DMS53 (cell line): ENCODE measurements around the gene PCSK4.
A peak's percentile ranks its signal among the peaks of the same experiment; 100 is the strongest.
"Not testable (repeated sequence)": the region's sequence is repeated elsewhere in the genome, so short reads cannot be mapped to it uniquely, and the experiment has no call there.

Experiments used
- DNase-seq: peaks from one replicate; lab custom pipeline; 2025; lab: John Stamatoyannopoulos, UW

Gene PCSK4

DNA sequence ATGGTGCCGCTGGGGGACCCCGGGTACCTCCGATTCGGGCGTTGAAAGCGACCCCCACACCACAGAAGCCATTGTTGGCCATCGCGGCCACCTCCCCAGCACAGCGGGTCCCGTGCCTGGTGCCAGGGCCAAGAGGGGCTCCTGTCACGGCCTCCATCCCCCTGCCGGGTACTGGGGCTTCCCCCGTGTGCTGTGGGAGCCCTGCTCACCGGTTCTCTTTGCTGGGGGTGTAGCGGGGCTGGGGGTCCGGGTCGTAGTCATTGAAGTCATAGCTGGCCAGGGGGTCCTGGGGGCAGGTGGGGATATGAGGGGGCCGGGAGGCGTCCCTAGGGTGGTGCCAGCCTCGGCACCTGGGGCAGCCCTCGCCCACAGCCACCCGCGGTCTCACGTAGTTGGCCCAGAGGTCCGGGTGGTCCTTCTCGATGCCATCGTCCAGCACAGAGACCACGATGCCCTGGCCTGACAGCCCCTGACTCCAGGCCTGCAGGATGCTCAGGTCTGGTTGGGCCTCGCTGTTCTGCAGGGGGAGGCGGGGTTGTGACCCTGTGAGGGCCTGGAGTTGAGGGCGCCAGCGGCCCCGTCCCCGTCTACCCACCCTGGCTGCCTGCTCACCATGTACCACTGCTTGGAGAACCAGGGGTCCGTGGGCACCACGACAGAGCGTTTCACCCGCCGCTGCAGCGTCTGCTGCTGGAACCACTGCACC lies 2.4 kb downstream of the PCSK4 start:
- no peak for DNase-seq

DNA sequence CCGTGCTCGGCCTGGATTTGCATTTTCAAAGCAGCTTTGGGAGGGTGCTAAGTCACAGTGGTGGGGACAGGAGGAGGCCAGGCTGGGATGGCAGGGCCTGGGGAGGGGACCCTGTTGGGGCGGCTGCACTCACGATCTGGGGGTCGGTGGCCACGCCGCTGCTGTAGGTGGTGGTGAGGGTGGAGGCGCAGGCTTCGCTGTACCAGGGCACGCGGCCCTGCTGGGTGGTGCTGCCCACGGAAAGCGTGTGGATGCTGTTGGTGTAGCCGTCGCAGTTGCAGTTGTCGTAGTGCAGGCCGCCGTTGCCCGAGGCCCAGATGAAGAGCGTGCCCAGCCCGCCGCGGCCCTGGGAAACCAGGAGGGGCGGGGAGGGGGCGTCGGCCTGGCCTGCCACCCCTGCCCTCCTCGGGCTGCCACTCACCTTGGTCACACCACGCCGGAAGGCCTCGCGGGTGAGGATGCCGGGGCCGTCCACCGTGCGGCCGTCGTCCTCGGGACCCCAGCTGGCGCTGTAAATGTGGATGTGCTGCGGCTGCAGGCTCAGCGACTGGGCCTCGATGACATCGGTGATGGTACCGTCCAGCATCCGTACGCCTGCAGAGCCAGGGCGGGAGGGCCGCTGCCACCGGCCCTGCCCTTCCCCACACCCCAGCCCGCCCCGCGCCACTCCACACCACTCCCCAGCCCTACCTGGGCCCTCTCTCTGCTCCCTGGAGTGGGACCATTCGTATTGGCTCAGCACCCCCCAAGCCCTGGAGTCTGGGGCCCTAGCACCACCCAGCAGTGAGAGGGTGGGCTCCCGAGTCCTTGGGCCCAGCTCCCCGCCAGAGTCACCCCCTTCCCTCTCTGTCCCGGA lies 3.2 kb downstream of the PCSK4 start:
- DNase-seq = no peak

DNA sequence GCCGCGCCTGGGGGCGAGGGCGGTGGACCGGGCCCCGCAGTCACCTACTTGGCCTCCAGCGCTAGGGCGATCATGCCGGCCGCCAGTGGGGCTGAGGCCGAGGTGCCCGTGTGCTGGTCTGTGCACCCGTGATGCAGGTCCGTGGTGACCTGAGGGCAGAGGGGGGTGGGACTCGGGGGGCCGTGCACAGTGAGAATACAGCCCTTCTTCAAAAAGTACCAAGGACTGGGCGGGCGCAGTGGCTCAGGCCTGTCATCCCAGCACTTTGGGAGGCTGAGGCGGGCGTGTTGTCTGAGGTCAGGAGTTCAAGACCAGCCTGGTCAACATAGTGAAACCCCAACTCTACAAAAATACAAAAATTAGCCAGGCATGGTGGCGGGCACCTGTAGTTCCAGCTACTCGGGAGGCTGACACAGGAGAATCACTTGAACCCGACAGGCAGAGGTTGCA lies 6.1 kb downstream of the PCSK4 start:
- DNase-seq = no peak

DNA sequence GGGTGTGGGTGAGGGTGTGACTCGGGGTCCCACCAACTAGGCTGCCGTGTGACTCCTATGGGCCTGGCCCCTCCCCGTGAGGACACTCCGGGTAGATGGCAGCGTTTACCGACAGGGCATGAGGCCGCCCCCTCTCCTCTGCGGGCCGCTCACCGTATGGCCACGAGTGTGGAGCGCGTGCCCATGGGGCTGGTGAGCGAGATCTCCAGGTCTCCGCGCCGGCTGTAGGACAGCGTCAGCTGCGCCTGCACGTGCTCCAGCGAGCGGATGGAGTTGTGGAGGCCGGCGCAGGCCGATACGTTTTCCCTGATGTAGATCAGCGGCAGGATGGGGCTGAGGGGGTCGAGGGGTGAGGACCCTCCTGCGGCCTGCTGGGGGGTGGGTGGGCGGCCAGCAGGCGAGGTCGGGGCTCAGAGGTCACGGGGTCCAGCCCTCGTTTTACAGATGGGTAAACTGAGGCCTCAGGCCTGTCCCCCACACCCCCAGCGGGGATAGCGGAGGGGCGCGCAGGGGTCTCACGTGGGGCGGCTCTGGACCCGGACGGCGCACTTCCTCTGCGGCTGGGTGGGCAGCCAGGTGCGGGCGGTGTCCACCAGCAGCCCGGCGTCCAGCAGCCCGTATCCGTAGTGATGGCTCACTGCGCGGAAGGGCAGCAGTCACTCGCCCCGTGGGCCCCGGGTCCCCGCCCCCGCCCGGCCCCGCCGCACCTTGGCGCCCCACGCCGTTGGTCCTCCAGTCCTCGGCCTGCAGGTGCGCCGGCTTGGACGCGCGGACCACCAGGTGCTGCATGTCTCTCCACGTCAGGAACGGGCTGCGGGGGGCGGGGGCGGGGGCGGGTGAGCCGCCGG lies 6.8 kb downstream of the PCSK4 start:
- no peak for DNase-seq

DNA sequence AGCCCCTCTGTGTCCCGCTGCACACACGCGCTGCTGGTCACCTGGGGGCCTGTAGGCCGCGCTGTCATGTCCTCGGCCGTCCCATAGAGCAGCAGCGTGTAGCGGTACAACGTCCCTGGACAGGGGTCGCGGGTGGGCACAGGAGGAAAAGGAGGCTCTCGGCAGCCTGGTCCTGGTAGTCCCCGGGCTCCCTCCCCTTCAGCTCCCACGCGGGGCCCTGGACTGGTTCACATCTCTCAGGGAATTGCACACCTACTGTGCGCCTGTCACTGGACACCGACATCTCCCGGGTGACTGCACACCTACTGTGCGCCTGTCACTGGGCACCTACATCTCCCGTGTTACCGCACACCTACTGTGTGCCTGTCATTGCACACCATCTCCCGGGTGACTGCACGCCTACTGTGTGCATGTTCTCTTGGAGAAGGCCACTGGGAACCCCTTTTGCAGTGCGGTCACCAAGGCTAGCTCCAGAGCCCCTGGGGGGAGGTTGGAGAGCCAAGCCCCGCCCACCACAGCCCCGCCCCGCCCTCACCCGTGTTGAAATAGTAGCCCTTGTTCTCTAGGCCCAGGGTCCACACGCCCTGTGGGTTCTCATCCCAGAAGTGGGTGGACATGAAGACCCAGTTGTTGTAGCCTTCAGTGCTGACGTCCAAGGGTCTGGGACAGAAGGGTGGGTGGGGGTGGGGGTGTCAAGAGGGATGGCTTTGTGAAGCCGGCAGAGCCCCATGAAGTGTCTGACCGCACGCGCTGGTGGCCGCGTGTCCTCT lies 7.6 kb downstream of the PCSK4 start:
- DNase-seq = no peak

DNA sequence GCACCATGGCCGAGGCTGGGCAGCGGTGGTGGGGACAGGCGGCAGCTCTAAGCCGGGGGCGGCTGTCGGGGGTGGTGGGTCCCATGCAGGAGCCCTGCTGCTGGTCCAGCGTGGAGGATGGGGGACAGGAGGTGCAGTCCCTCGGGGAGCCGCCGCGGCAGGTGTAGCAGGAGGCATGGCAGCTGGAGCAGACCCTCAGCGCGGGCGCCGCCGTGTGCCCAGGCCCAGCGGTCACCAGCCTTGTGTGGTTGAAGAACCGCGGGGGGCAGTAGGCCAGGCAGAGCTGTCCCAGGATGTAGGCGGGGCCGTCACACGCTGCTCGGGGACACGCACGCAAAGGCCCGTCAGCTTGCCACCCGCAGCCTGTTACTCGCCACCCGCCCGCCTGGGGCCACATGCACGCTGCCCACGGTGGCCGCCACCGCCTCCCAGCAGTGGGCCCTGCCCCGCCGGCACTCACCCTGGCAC lies 8.2 kb downstream of the PCSK4 start:
- DNase-seq = peak; percentile 42

DNA sequence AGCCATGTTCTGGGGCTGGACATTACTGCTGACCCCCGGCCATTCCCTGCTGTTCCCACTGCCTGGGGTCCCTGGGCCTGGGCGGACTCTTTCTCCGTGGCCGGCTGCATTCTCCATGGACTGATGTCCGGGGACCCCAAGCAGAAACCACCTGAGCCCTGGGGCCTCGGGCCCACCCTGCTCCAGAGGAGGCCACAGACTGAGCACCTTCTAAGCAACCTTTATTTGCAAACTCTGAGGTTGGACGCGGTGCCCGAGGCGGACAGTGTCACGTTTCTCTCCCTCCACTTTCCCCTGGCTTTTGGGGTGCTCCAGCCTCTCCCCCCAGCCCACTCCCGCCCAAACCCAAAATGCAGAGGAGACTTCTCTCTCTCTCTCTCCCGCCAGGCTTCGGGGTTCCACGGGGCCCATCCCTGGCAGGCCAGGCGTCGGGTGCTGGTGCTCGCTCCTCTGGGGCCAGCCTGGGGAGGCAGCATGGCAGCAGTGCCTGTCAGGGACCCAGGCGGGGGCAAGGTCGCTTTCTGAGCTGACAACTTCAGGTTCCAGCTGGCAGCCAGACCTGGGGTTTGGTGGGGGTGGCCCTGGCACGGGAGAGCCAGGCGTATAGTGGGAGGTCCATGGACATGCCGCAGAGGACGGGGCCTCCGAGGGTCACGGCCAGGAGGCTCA lies 8.8 kb downstream of the PCSK4 start:
- DNase-seq = no peak

DNA sequence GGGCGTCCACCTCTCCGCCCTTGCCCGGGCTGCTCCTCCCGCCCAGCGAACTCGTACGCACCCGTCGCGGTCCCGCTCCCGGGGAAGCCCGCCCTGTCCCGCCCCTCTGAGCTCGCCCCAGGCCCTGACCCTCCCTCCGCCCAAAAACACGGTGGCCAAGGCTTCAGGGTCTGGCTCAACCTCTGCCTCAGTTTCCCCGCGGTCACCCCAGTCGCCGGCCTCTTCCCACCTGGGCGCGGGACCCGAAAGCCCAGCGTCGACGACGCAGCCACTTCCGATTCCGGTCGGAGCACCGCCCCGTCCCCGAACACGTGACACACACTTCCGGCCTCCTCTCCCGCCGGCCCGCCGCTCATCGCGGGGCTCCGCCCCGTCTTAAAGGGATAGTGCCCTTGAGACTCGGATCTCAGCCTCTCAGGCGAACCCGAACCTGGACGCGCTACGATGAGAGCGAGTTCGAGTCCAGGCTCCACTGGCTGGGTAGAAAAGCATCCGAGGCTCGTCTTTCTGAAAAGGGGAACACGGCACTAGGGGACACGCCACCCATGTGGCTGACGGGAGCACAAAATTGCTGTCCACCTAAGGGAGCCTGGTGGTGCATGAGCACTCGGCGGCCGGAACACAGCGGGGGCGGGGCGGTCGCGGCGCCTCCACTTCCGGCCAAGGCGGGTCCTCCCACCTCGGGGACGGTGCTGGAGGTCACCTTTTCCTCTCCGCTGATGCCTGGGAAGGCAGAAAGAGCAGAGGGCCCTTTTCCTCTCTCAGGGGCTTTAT lies 11.0 kb downstream of the PCSK4 start, which contains the start of gene C19orf25:
Gene C19orf25, minus strand, starts transcription at position 282 of the 774 bp plus-strand sequence. CDS start 312 bp downstream, outside the sequence.
- DNase-seq = peak; percentile 96

DNA sequence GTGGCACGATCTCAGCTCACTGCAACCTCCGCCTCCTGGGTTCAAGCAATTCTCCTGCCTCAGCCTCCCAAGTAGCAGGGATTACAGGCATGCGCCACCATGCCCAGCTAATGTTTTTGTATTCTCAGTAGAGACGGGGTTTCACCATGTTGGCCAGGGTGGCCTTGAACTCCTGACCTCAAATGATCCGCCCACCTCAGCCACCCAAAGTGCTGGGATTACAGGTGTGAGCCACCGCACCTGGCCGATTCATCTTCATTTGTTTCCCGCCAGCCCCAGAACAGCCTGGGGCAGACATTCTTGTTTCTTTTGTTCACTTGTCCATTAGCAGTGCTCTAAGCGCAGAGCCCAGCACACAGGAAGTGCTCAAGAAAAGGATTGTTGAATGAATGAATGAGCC lies 13.1 kb downstream of the PCSK4 start:
- DNase-seq = not testable (repeated sequence)

DNA sequence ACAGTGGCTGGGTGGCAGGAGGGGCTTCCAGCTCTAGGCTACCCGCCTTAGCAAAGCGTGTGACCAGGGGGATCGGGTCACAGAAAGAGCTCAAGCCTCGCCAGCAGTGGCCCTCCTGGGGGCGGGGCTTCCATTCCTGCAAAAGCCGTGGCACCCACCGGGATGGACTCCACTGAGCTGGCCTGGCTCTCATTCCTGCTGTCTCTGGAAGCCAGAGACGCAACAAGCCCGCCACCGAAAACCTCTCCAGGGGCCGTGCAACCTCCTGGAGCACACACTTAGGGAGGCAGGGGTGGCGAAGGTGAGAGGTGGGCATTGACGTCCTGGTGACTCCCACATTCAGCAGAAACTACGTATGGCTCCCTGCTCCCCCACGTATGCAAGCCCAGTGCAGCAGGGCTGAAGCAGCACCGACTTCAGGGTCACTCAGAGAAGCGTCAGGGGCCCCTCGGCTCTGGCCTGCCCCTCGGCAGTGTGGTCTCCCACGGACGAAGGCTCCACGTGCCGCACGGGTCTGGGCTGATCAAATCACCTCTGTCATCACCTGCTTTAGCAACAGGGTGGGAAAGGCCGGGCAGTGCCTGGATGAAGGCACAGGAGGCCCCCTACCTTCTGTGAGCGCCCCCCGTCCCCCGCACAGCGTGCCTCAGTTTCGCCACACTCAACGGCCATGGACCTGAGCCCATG lies 14.3 kb downstream of the PCSK4 start:
- no peak for DNase-seq

DNA sequence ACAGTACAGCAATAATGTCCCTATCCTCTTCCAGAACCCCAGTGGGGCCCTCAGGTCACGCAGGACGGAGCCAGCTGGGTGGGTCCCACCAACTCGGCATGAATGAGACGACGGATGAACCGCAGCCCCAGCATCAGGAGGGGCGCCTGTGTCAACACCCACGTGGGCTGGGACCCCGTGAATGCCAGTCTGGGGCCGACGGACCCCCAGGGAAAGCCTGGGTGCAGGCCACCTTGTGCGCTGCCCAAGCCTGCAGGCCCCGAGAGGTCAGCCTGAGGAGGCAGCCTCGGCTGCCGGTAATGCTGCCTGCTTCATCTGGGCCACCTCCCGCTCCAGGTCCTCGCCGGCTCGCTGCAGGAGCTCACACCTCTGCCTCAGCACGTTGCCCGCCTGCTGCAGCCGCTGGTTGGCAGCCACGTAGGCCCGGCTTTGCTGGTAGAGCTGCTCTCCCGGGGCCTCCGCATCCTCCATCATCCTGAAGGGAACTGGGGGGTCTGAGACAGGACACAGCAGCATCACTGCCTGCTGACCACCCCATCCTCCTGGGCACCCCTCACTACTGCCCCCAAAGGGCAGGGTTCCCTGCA lies 15.3 kb downstream of the PCSK4 start:
- DNase-seq = no peak

DNA sequence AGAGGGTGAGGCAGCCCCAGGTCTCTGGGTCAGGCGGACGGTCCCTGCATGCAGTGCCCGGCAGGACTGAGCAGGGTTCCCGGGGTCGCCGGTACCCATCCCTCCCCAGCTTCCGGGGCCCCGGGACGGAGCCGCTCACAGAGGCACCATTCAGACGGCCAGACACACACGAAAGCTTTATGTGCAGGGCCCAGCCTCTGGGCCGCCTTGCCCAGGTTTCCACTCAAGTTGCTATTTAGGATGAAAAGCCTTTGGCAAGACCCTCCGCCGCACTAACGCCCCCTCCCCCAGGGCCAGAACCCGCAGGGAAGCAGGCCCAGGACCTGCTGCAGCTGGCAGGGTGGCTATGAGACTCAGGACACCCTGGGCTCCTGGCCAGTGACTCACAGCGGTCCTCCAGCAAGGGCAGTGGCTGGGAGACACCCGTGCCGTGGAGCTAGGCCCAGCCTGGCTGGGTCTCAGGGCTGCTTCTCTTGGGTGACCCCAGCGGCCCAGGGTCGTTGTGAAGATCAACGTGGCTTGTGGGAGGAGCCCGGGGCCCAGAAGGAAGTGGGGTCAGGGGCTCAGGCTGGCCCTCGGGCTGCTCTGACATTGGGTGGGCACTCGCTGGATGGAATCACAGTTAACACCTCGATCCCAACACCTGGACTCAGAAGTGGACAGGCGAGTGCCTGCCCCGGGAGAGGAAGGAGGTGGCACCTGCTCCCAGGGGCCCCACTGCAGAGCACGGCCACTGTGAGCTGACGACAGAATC lies 16.0 kb downstream of the PCSK4 start:
- DNase-seq = no peak

DNA sequence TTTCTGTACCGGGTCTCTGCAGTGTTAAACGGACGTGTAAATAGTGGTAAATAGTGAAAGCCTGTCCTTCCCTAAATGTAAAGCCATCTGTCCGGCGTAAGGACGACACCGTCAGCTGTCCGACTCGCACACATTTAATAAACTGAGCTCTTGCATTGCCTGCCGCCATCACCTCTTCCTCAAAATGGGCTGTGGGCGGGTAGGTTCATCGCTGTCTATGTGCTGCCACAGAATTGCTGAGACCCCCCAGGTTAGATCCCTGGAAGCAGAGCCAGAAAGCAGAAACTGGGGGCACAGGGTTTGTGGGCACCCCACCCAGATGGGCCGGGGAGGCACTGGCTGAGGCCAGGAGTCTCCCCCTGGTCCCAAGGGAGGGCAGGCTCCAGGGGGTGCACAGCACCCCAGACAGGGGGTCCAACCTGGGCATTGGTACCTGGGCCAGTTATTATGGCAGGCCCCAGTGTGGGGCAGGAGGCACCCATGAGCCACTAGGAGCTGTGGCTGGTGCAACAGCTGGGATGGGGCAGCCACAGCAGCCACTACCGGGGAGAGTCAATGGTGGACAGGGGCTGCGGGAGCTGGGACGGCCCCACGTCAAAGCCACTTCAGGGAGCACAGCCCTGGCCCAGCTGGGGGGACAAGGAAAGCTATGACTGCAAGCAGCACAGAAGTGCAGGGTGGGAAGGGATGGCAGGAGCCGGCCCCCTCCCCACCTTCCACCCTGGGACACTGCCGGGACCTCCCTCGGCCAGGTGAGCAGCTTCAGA lies 16.9 kb downstream of the PCSK4 start:
- DNase-seq = no peak

DNA sequence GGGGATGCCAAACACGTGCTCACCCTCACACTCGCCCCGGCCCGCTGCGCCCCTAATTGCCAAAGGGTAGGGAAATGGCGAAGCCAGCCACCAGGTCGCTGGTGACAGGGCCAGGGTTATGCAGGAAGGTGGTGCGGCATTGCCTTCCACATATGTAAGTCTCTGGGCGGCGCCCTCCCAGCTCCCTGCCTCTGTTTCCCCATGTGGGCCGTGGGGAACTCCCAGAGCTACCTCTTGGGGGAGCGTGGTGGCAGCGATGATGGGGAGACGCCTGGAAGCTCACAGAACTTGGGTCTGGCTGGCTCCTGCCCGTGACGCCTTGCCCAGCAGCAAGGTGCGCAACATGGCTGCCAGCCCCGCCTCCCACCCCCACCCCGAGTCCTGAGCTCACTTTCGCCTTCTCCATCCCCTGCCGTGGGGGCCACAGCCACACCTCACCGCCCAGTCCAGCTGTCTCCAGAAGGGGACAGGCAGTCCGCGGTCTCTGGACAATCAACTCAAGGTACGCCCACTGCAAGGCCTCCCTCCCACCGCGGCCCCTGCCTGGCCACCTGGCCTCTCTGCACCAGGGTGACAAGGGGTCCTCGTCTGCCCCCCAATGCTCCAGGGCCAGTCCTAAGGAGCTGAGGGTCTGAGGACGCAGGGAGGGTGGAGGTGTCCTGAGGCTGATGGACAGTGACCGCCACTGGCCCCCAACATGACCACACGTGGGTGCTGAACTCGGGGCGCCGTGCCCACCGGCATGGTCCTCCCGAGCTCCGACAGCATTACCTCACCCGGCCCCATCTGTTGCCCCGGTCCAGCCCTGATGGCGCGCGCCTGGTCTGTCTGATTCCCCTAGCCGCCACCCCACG lies 17.7 kb downstream of the PCSK4 start:
- peak; percentile 34 for DNase-seq

DNA sequence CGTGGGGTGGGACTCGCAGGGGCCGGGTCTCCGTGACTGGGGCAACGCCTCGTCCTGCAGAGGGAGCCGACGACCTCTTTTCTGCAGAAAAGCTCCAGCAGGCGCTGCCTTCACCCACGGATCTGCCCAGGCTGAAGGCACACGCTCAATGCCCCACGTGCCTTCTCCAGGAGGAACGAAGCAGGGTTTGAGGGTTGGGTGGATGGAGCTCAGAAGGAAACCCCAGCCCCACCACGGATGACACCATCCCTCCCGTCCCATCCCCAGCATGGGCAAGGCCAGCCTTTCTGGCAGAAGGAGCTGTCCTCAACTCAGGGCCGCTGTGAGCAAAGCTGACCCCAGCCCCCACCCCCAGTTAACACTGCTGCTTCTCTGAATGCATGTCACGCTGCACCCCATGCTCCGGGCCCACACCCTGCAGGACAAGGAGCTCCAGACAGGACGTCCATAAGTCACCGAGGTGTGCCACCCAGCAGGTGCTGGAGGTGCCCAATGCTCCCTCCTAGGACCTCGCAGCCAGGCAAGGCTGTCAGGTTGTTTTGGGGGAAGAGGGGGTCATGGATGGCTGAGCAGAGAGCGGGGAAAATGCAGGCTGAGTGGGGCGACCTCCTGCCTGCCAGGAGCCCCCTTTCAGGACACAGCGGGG lies 18.5 kb downstream of the PCSK4 start:
- DNase-seq = peak; percentile 37

DNA sequence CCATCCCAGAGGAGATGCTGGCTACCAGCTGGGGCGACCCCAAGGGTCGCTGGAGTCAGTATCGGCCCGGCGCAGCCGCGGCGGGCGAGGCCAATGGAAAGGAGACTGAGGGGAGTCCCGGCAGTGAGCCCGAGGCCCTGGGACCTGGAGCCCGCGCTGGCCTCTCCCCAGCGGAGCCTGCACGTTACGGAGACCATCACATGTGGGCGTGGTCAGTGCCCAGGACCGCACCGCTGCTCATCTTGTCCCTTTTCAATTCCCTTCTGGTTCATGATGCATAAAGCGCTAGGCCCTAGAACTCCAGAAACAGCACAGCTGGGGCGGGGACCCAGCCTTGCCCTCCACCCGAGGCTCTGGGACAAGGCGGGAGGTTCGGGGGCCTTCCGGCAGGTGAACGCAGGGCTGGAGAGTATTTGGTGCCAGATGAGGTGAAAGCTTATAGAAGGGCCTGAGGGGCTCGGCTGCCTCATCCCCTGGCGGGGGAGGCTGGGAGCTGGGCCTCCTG lies 19.1 kb downstream of the PCSK4 start:
- peak; percentile 62 for DNase-seq
